SK-N-SH (cell line): Measurements from ENCODE around the gene DLGAP3.

Experiments
- EP300 ChIP-seq, 2 experiments: IDR thresholded peaks; 2 replicates each; pipeline versions ENCODE4 v1.4.0 to v1.6.1; 2012; ENCODE audit warnings: borderline replicate concordance in 1 of 2, low read depth in 1 of 2, low read length in 1 of 2
- FOXM1 ChIP-seq: IDR thresholded peaks from 2 replicates; pipeline ENCODE4 v1.4.0; 2012; ENCODE audit warnings: low read depth, mild to moderate bottlenecking
- RAD21 ChIP-seq: IDR thresholded peaks from 2 replicates; pipeline ENCODE4 v1.6.1; 2012; ENCODE audit warnings: mild to moderate bottlenecking, low read length
- RFX5 ChIP-seq: IDR thresholded peaks from 2 replicates; pipeline ENCODE4 v1.6.1; 2012; ENCODE audit warnings: mild to moderate bottlenecking, improper control_type of control experiment, low read length
- RXRA ChIP-seq: IDR thresholded peaks from 2 replicates; pipeline ENCODE4 v1.4.0; 2012; ENCODE audit warnings: low read depth, mild to moderate bottlenecking, borderline replicate concordance
- TF ChIP-seq, protein P1 (sequence below): IDR thresholded peaks from 2 replicates; pipeline ENCODE4 v1.4.0; 2012; ENCODE audit warnings: low read depth, borderline replicate concordance
- TF ChIP-seq, protein P2 (sequence below): fragments of 200-600 bp; sonication (generic); IDR thresholded peaks from 2 replicates; pipeline ENCODE4 v1.6.1; 2017; ENCODE audit warnings: antibody characterized with exemption, mild to moderate bottlenecking, moderate library complexity
- TF ChIP-seq, protein P3 (sequence below): IDR thresholded peaks from 2 replicates; pipeline ENCODE4; 2012
- TF ChIP-seq, protein P4 (sequence below): fragments of 150-350 bp; IDR thresholded peaks from 2 replicates; pipeline ENCODE4 v1.6.1; 2016; ENCODE audit warnings: mild to moderate bottlenecking, low read depth, low read length

DNA sequence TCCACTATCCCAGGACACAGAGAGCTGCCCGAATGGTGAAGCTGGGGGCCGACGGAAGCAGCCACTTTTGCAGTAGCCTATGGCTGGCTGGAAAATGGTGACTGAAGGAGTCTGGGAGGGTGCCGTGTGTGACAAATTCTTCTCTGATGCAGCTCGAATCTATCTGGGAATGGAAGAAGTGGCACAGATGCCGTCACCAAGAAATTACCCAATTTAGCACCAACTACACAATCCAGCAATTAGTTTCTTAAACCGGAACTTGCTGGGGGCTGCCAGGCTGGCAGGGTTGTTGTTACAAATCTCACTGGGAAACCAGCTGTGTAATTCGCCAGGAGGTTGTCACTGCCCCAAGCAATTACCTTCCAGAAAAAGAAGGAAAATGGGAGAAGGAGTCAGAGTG, 18.0 kb downstream of the DLGAP3 start:
- TF ChIP-seq, protein P1, sequence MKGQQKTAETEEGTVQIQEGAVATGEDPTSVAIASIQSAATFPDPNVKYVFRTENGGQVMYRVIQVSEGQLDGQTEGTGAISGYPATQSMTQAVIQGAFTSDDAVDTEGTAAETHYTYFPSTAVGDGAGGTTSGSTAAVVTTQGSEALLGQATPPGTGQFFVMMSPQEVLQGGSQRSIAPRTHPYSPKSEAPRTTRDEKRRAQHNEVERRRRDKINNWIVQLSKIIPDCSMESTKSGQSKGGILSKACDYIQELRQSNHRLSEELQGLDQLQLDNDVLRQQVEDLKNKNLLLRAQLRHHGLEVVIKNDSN, result no peak
- TF ChIP-seq, protein P2, sequence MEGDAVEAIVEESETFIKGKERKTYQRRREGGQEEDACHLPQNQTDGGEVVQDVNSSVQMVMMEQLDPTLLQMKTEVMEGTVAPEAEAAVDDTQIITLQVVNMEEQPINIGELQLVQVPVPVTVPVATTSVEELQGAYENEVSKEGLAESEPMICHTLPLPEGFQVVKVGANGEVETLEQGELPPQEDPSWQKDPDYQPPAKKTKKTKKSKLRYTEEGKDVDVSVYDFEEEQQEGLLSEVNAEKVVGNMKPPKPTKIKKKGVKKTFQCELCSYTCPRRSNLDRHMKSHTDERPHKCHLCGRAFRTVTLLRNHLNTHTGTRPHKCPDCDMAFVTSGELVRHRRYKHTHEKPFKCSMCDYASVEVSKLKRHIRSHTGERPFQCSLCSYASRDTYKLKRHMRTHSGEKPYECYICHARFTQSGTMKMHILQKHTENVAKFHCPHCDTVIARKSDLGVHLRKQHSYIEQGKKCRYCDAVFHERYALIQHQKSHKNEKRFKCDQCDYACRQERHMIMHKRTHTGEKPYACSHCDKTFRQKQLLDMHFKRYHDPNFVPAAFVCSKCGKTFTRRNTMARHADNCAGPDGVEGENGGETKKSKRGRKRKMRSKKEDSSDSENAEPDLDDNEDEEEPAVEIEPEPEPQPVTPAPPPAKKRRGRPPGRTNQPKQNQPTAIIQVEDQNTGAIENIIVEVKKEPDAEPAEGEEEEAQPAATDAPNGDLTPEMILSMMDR, result no peak
- TF ChIP-seq, protein P3, sequence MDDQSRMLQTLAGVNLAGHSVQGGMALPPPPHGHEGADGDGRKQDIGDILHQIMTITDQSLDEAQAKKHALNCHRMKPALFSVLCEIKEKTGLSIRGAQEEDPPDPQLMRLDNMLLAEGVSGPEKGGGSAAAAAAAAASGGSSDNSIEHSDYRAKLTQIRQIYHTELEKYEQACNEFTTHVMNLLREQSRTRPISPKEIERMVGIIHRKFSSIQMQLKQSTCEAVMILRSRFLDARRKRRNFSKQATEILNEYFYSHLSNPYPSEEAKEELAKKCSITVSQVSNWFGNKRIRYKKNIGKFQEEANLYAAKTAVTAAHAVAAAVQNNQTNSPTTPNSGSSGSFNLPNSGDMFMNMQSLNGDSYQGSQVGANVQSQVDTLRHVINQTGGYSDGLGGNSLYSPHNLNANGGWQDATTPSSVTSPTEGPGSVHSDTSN, result no peak
- TF ChIP-seq EP300 (IDR thresholded peaks at IDR 0.05; ENCODE audit: borderline replicate concordance in 1 of 2, low read depth in 1 of 2, low read length in 1 of 2), result no peak
- TF ChIP-seq, protein P4, sequence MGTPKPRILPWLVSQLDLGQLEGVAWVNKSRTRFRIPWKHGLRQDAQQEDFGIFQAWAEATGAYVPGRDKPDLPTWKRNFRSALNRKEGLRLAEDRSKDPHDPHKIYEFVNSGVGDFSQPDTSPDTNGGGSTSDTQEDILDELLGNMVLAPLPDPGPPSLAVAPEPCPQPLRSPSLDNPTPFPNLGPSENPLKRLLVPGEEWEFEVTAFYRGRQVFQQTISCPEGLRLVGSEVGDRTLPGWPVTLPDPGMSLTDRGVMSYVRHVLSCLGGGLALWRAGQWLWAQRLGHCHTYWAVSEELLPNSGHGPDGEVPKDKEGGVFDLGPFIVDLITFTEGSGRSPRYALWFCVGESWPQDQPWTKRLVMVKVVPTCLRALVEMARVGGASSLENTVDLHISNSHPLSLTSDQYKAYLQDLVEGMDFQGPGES, result no peak
- TF ChIP-seq RFX5, result no peak
- no peak for TF ChIP-seq RXRA
- TF ChIP-seq FOXM1, result no peak
- TF ChIP-seq RAD21, result no peak
